Measurements from ENCODE around the gene BMPR1A. TPM values are rescaled to one million over a fixed set of nuclear protein-coding genes. Genes with fewer than 3 reads are reported as not detected.

The BMPR1A gene
- total RNA-seq, 2 donors from 2014 or later: 53.9 to 58.1 TPM

- Histone ChIP-seq H3K4me1 (replicated peaks) (no peaks in the 10 kb centered on the region), H3K9me3 (no peaks in the 10 kb centered on the region), H3K36me3 (no peaks in the 10 kb centered on the region), H3K27me3 (replicated peaks; ENCODE audit: insufficient read depth) (no peaks in the 10 kb centered on the region), H3K4me3 (no peak overlapping the region), H3K27ac (no peak overlapping the region)
- TF ChIP-seq CTCF (IDR thresholded peaks at IDR 0.05) (no peak), POLR2AphosphoS5 (IDR thresholded peaks at IDR 0.05) (no peak)
- no peak for DNase-seq (ENCODE audit: low spot score)
- intact Hi-C loops (cut with DNase I): no loop called here
- 70% methylated on average over 3 of the region's 3 CpGs for WGBS
Observed at GRCh38 chr10:86857128-86857721, 100.8 kb downstream of the BMPR1A start.

GRCh38 chr10:86858011-86858410 lies 101.6 kb downstream of the BMPR1A start:
- H3K36me3 ChIP-seq: no peaks in the 10 kb centered on the region
- H3K9me3 ChIP-seq: no peaks in the 10 kb centered on the region
- TF ChIP-seq POLR2AphosphoS5 (IDR thresholded peaks at IDR 0.05) (no peak), CTCF (IDR thresholded peaks at IDR 0.05) (no peak), POLR2A (IDR thresholded peaks at IDR 0.05) (no peak)
- H3K4me1 ChIP-seq (replicated peaks): no peaks in the 10 kb centered on the region
- H3K27ac ChIP-seq: no peak overlapping the region
- no peaks in the 10 kb centered on the region for H3K27me3 ChIP-seq (replicated peaks; ENCODE audit: insufficient read depth)
- intact Hi-C loops (cut with DNase I): no loop called here
- no peak overlapping the region for H3K4me3 ChIP-seq
- 94% methylated on average over 1 of the region's 1 CpG for WGBS
- DNase-seq (ENCODE audit: low spot score): no peak

GRCh38 chr10:86861351-86861750 lies 104.9 kb downstream of the BMPR1A start:
- no peak for DNase-seq (ENCODE audit: low spot score)
- no peaks in the 10 kb centered on the region for H3K4me1 ChIP-seq (replicated peaks)
- H3K4me3 ChIP-seq: no peak overlapping the region
- intact Hi-C loops (cut with DNase I): no loop called here
- H3K27me3 ChIP-seq (replicated peaks; ENCODE audit: insufficient read depth): no peaks in the 10 kb centered on the region
- no peak overlapping the region for H3K27ac ChIP-seq
- WGBS: 94% methylated on average over 1 of the region's 1 CpG
- no peaks in the 10 kb centered on the region for H3K36me3 ChIP-seq
- no peak for TF ChIP-seq POLR2AphosphoS5 (IDR thresholded peaks at IDR 0.05)
- no peak for TF ChIP-seq POLR2A (IDR thresholded peaks at IDR 0.05)
- TF ChIP-seq CTCF (IDR thresholded peaks at IDR 0.05): no peak
- H3K9me3 ChIP-seq: no peaks in the 10 kb centered on the region

- TF ChIP-seq CTCF (IDR thresholded peaks at IDR 0.05) (no peak), POLR2AphosphoS5 (IDR thresholded peaks at IDR 0.05) (no peak), POLR2A (IDR thresholded peaks at IDR 0.05) (no peak)
- 76% methylated on average over 3 of the region's 3 CpGs for WGBS
- no peak for DNase-seq (ENCODE audit: low spot score)
- intact Hi-C loops (cut with DNase I): no loop called here
- no peak overlapping the region for H3K27ac ChIP-seq
- H3K4me3 ChIP-seq: no peak overlapping the region
- H3K9me3 ChIP-seq: no peaks in the 10 kb centered on the region
- H3K36me3 ChIP-seq: no peaks in the 10 kb centered on the region
- no peaks in the 10 kb centered on the region for H3K4me1 ChIP-seq (replicated peaks)
- H3K27me3 ChIP-seq (replicated peaks; ENCODE audit: insufficient read depth): no peaks in the 10 kb centered on the region
Observed at GRCh38 chr10:86862373-86862772, 106.0 kb downstream of the BMPR1A start.

GRCh38 chr10:86862786-86863483 lies 106.5 kb downstream of the BMPR1A start:
- H3K9me3 ChIP-seq: no peaks in the 10 kb centered on the region
- no peaks in the 10 kb centered on the region for H3K4me1 ChIP-seq (replicated peaks)
- H3K27ac ChIP-seq: no peak overlapping the region

More at GRCh38 chr10:86862786-86863483, 106.5 kb downstream of the BMPR1A start:
- intact Hi-C loops (cut with DNase I): no loop called here
- no peak for TF ChIP-seq CTCF (IDR thresholded peaks at IDR 0.05)
- TF ChIP-seq POLR2AphosphoS5 (IDR thresholded peaks at IDR 0.05): no peak
- no peak for TF ChIP-seq POLR2A (IDR thresholded peaks at IDR 0.05)
- H3K27me3 ChIP-seq (replicated peaks; ENCODE audit: insufficient read depth): no peaks in the 10 kb centered on the region
- H3K4me3 ChIP-seq: no peak overlapping the region
- WGBS: 51% methylated on average over 7 of the region's 7 CpGs
- no peaks in the 10 kb centered on the region for H3K36me3 ChIP-seq
- DNase-seq (ENCODE audit: low spot score): no peak
